HFFc6 (cell line): Measurements from ENCODE around the gene SLIT3. TPM values are rescaled to one million over a fixed set of nuclear protein-coding genes. Genes with fewer than 3 reads are reported as not detected.

Experiments used
- DNase-seq: peaks from one replicate; pipeline ENCODE4 v3.0.0-alpha.2; 2018
- H3K27ac Mint-ChIP-seq: 2 replicates; pipeline ENCODE4 v1.8.0; 2020; ENCODE audit warnings: mild to moderate bottlenecking, mixed read lengths
- H3K27me3 Mint-ChIP-seq: 2 replicates; pipeline ENCODE4 v1.8.0; 2021; ENCODE audit warnings: mild to moderate bottlenecking, moderate library complexity, mixed read lengths; ENCODE audit not compliant: insufficient read depth
- H3K36me3 Mint-ChIP-seq: 2 replicates; pipeline ENCODE4 v1.8.0; 2021; ENCODE audit warnings: low read depth, mixed read lengths
- H3K4me1 Mint-ChIP-seq: 2 replicates; pipeline ENCODE4 v1.8.0; 2020; ENCODE audit warnings: low read depth, mixed read lengths
- H3K4me3 Mint-ChIP-seq: 2 replicates; pipeline ENCODE4 v1.8.0; 2020; ENCODE audit warnings: mild to moderate bottlenecking, moderate library complexity, mixed read lengths
- H3K9me3 Mint-ChIP-seq: 2 replicates; pipeline ENCODE4 v1.8.0; 2020; ENCODE audit warnings: mild to moderate bottlenecking, mixed read lengths
- CTCF ChIP-seq: fragments of 200-600 bp; sonication (generic); IDR thresholded peaks from 2 replicates; pipeline ENCODE4 v1.5.0; 2021; ENCODE audit warnings: antibody characterized with exemption, mild to moderate bottlenecking
- total RNA-seq, 6 experiments: library from RNA; stranded (reverse); fragmentation: NEBNext Ultra II Directional; extraction: Animal tissue kit (Norgen Biotek cat#: 25700); gene quantifications; 2 replicates in 1 of 6; 3 replicates in 5 of 6; pipeline ENCODE4 v1.2.3, GENCODE V29; 2021

Gene SLIT3
- total RNA-seq, 6 experiments from 2014 or later = 4.2 to 8.3 (median 7.1) TPM

- no peak overlapping the region for H3K27ac Mint-ChIP-seq
- TF ChIP-seq CTCF = no peak
- H3K27me3 Mint-ChIP-seq = peaks cover 8% of the 10 kb centered on the region
Observed at GRCh38 chr5:168883991-168884390, 416.9 kb downstream of the SLIT3 start.

GRCh38 chr5:168883281-168883741, 417.6 kb downstream of the SLIT3 start:
- H3K27me3 Mint-ChIP-seq = peaks cover 8% of the 10 kb centered on the region
- no peak for DNase-seq
- no peaks in the 10 kb centered on the region for H3K36me3 Mint-ChIP-seq
- no peaks in the 10 kb centered on the region; the same call in 1 of the 2 replicates for H3K4me1 Mint-ChIP-seq
- no peak for TF ChIP-seq CTCF
- no peaks in the 10 kb centered on the region for H3K9me3 Mint-ChIP-seq
- H3K27ac Mint-ChIP-seq = no peak overlapping the region
- H3K4me3 Mint-ChIP-seq = no peak overlapping the region

More at GRCh38 chr5:168883991-168884390, 416.9 kb downstream of the SLIT3 start:
- Mint-ChIP-seq H3K4me3 (no peak overlapping the region), H3K9me3 (no peaks in the 10 kb centered on the region), H3K36me3 (no peaks in the 10 kb centered on the region), H3K4me1 (no peaks in the 10 kb centered on the region; the same call in 1 of the 2 replicates)
- no peak for DNase-seq

- Mint-ChIP-seq H3K27me3 (peaks cover 4% of the 10 kb centered on the region; the same call in 1 of the 2 replicates), H3K4me1 (no peaks in the 10 kb centered on the region; the same call in 1 of the 2 replicates), H3K4me3 (no peak overlapping the region), H3K27ac (no peak overlapping the region), H3K36me3 (no peaks in the 10 kb centered on the region), H3K9me3 (no peaks in the 10 kb centered on the region)
- no peak for DNase-seq
- no peak for TF ChIP-seq CTCF
Observed at GRCh38 chr5:168882283-168882682, 418.7 kb downstream of the SLIT3 start.

GRCh38 chr5:168881427-168882149, 419.4 kb downstream of the SLIT3 start:
- Mint-ChIP-seq H3K4me3 (no peak overlapping the region), H3K36me3 (no peaks in the 10 kb centered on the region), H3K9me3 (no peaks in the 10 kb centered on the region), H3K27me3 (peaks cover 4% of the 10 kb centered on the region; the same call in 1 of the 2 replicates), H3K4me1 (no peaks in the 10 kb centered on the region; the same call in 1 of the 2 replicates), H3K27ac (no peak overlapping the region)
- DNase-seq = no peak
- no peak for TF ChIP-seq CTCF

- no peak overlapping the region for H3K4me3 Mint-ChIP-seq
- no peaks in the 10 kb centered on the region for H3K36me3 Mint-ChIP-seq
- H3K27ac Mint-ChIP-seq = no peak overlapping the region
- H3K27me3 Mint-ChIP-seq = peaks cover 4% of the 10 kb centered on the region; the same call in 1 of the 2 replicates
- no peak for DNase-seq
- no peaks in the 10 kb centered on the region for H3K9me3 Mint-ChIP-seq
- no peak for TF ChIP-seq CTCF
- H3K4me1 Mint-ChIP-seq = no peaks in the 10 kb centered on the region; the same call in 1 of the 2 replicates
Observed at GRCh38 chr5:168879929-168880328, 421.0 kb downstream of the SLIT3 start.
